GM10248 (cell line): Measurements from ENCODE around the gene LRRN3.

ENCODE experiments used
- CTCF ChIA-PET: fragments of 300-600 bp; sonication (Branson Sonifier 250); formaldehyde crosslinking; extraction: SDS; loops from one replicate; lab custom pipeline; 2021; ENCODE audit warnings: antibody characterized with exemption; lab: Yijun Ruan, JAX
- POLR2A ChIA-PET: fragments of 350-650 bp; sonication (Branson Sonifier 250); formaldehyde crosslinking; extraction: SDS; loops from one replicate; lab custom pipeline; 2020; ENCODE audit warnings: antibody characterized with exemption; lab: Yijun Ruan, JAX
- DNase-seq: peaks from one replicate; pipeline ENCODE4 v3.0.0; 2012; ENCODE audit errors: extremely low spot score
- TF ChIP-seq, protein P1 (sequence below): IDR thresholded peaks from 2 replicates; pipeline ENCODE4 v1.5.1; 2012; ENCODE audit warnings: mild to moderate bottlenecking, low read depth; ENCODE audit errors: extremely low read depth, missing control alignments, control extremely low read depth

Gene LRRN3

DNA sequence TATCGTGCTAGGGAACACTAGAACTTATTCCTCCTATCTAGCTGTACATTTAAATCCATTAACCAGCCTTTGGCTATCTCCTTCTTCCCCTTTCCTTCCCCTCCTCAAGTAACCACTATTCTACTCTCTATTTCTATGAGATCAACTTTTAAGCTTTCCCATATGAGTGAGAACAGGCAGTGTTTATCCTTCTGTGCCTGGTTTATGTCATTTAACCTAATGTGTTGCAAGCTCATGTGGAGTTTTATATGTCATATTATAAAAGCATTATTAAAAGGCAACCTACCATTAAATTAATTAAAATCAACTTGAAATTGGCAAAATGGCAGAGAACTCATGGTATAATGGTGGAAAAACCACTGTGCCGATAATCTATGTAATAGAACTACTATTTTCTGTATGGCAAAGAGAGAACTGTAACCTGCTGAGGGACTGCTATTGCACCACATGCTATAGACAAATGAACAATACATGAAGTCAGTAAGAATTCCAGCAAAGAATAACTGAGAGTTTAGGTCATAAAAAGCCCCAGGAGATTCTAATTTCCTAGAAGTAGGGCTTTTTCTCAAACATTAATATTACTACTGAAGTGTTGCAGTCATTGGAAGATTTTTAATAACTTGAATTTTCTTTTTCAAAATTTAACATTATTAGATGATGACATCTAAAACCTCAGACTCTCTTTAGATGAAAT lies 81.8 kb downstream of the LRRN3 start:
- TF ChIP-seq, protein P1, sequence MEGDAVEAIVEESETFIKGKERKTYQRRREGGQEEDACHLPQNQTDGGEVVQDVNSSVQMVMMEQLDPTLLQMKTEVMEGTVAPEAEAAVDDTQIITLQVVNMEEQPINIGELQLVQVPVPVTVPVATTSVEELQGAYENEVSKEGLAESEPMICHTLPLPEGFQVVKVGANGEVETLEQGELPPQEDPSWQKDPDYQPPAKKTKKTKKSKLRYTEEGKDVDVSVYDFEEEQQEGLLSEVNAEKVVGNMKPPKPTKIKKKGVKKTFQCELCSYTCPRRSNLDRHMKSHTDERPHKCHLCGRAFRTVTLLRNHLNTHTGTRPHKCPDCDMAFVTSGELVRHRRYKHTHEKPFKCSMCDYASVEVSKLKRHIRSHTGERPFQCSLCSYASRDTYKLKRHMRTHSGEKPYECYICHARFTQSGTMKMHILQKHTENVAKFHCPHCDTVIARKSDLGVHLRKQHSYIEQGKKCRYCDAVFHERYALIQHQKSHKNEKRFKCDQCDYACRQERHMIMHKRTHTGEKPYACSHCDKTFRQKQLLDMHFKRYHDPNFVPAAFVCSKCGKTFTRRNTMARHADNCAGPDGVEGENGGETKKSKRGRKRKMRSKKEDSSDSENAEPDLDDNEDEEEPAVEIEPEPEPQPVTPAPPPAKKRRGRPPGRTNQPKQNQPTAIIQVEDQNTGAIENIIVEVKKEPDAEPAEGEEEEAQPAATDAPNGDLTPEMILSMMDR, result no peak
- ChIA-PET POLR2A (no interaction called here), CTCF (interaction anchor here (1.2 kb wide), 1 partner anchor 16 kb away, joined by 3 read pairs; no protein-coding TSS in a partner anchor)
- DNase-seq, result no peak

DNA sequence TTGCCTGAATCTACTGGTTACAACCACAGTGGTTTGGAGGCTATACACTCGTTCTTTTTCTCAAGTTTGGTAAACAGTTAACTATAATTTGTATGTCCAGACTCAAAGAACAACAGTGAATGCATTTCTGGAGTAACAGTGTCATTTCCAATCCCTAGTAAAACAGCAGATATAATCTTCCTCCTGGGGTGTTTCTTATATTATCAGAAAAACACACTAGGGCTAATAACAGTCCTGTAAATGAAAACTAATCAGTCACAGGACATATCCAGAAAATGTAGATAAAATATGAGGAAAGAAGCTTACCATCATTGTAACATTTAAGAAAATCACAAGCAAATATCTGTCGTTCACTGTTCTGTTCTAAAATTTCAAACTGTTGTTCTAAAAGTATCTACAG lies 82.6 kb downstream of the LRRN3 start:
- CTCF ChIA-PET, result no interaction called here
- POLR2A ChIA-PET, result no interaction called here

DNA sequence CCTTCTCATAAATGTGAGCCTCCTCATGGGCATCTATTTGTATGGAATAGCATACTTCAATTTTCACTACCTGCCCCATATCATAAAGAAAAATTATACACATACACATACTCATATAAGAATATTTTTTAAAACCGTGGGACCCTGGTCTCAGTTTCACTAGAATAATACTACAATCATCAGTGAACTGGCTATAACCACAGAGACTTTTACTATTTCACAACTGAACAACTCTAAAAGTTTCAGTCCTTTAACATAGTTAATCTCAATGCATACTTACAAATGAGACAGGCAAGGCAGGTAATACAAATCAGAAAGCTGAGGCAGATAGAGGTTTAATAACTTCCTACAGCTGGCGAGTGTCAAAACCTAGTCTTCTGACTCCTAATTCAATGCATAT lies 83.1 kb downstream of the LRRN3 start:
- DNase-seq, result no peak
- TF ChIP-seq, protein P1, result no peak
- POLR2A ChIA-PET, result no interaction called here
- CTCF ChIA-PET, result no interaction called here

More for the DNA sequence above, 82.6 kb downstream of the LRRN3 start:
- TF ChIP-seq, protein P1, result no peak
- DNase-seq, result no peak

DNA sequence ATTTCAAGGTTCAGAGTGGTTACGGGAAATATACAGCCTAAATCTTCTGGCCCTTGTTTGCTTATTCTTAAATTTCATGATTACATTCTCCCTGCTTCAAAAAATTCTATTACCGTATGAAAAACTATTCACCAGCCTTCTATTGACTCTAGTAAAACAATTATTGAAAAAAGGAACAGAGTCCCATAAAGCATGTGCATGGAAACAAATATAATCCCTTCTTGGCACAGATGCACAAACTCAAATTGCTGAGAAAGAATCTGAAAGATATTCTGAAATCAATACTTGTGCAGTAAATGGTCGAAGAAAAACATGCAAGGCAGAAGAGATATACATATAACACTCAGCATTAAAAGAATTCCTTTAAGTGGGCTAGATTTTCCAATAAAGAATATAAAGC lies 83.6 kb downstream of the LRRN3 start:
- TF ChIP-seq, protein P1, result no peak
- DNase-seq, result no peak
- ChIA-PET CTCF (no interaction called here), POLR2A (no interaction called here)
